Measurements from ENCODE around the gene HOMER2.

Gene HOMER2

GRCh38 chr15:82933576-82933975, 18.9 kb downstream of the HOMER2 start:
- in situ Hi-C loops (cut with MboI; ENCODE audit: low sequenced_read_pairs): no loop called here

GRCh38 chr15:82931221-82931620, 21.3 kb downstream of the HOMER2 start:
- in situ Hi-C loops (cut with MboI; ENCODE audit: low sequenced_read_pairs): no loop called here

- in situ Hi-C loops (cut with MboI; ENCODE audit: low sequenced_read_pairs): no loop called here
Observed at GRCh38 chr15:82930461-82930860, 22.1 kb downstream of the HOMER2 start.

DNA sequence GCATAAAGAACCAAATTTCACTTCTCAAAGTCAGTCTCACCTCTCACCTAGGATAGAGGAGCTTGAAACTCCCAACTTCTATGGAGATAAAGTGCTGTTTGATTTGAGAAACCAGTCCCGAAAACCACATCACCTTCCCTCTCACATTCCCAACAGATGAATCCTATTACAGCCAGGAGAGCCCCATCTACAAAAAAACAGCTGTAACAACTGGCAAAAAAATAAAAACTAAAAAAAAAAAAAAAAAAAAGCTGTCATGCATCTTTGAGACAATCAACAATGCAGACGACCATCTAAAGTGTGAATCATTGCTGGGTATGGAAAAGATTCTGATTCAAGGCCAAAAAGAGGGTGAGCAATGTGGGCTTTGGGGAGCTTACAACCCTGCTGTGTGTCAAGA, 23.8 kb downstream of the HOMER2 start:
- in situ Hi-C loops (cut with MboI; ENCODE audit: low sequenced_read_pairs): no loop called here

- in situ Hi-C loops (cut with MboI; ENCODE audit: low sequenced_read_pairs): no loop called here
Observed at GRCh38 chr15:82923744-82924143, 28.8 kb downstream of the HOMER2 start.

DNA sequence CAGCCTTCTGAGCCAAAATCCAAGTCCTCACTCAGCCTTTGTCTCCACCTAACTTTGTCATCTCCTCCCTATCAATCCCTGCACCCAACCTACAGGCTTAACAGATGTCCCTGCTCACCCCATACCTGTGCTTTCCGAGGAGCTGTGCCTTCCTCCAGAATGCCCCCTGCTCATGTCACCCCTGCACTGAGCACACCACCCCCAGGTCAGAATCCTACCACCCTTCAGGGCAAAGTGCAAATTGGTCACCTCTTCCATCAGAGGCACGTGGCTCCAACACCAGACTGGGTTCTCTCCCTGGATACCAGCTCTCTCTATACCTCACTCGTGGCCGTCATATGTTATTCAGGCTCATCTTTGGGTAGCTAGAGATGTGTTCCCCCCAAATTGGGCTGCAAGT, 29.8 kb downstream of the HOMER2 start:
- in situ Hi-C loops (cut with MboI; ENCODE audit: low sequenced_read_pairs): no loop called here

DNA sequence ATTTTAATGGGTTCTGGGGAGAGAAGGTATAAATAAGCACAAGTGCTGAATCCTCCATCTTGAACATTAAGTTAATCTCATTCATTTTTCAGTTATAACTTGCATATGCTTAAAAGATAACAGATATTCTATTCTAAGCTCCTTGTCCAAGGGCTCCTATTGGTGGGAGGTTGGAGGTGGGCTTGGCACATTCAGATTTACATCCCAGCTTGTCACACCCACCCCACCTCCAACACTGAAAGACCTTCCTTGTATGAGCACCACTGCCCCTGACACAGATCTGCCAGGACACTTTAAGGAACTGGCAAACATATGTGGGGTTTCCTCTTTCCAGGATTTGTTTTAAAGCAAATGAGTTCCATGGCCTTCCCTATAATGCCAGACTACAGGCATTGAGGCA, 30.6 kb downstream of the HOMER2 start:
- in situ Hi-C loops (cut with MboI; ENCODE audit: low sequenced_read_pairs): no loop called here

- in situ Hi-C loops (cut with MboI; ENCODE audit: low sequenced_read_pairs): no loop called here
Observed at GRCh38 chr15:82921242-82921641, 31.3 kb downstream of the HOMER2 start.

- in situ Hi-C loops (cut with MboI; ENCODE audit: low sequenced_read_pairs): no loop called here
Observed at GRCh38 chr15:82919231-82919886, 33.2 kb downstream of the HOMER2 start.

- in situ Hi-C loops (cut with MboI; ENCODE audit: low sequenced_read_pairs): no loop called here
Observed at GRCh38 chr15:82918607-82919230, 33.8 kb downstream of the HOMER2 start.

DNA sequence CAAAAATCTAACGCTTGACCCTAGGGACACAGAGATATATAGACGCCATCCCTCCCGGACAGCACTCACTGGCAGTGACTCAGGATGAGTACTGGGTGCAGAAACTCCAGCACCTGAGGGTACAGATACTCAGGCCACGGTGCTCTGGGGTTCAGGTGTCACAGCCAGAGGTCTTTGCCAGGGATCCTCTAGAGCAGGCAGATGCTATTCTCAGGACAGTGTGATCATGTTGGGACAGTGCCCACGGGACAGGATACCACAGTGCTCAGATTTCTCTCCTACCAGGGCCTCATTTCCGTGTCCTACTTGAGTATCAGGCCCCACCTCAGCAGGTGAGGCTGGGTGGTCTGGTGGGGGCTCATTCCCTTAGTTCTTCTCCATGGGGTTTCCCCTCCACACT, 34.4 kb downstream of the HOMER2 start:
- in situ Hi-C loops (cut with MboI; ENCODE audit: low sequenced_read_pairs): no loop called here

- in situ Hi-C loops (cut with MboI; ENCODE audit: low sequenced_read_pairs): no loop called here
Observed at GRCh38 chr15:82917249-82917648, 35.3 kb downstream of the HOMER2 start.

DNA sequence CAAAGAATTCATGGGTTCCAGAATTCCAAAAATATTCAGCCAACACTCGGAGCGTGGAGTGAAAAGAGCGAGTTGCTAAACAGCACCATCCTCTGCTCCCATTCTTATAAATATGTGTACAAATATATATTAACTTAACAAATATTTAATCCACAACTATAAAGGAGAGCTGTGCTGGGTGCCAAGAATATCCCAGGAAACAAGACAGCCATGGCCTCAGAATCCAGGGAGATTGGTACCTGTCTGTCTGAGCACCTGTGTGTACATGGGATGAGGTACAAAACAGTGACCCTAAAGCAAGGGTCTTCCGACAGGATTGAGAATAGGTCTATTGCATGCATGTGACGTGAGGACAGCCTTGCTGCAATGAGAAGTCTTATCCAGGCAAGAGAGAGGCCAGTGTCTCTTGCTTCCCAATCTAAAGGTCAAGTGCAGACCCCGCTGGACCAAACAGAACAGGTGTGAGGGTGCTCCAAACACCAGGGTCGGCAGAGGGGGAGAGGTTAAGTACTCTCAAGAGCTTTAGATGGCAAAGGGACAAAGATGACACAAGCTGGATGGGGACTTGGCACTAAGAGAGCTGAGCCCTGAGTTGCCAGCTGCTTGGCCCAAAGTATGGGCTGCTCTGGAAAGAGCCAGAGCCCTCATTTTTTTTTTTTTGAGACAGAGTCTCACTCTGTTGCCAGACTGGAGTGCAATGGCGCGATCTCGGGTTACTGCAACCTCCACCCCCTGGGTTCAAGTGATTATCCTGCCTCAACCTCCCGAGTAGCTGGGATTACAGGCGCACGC, 36.2 kb downstream of the HOMER2 start:
- in situ Hi-C loops (cut with MboI; ENCODE audit: low sequenced_read_pairs): no loop called here

GRCh38 chr15:82914396-82914795, 38.1 kb downstream of the HOMER2 start:
- in situ Hi-C loops (cut with MboI; ENCODE audit: low sequenced_read_pairs): no loop called here

DNA sequence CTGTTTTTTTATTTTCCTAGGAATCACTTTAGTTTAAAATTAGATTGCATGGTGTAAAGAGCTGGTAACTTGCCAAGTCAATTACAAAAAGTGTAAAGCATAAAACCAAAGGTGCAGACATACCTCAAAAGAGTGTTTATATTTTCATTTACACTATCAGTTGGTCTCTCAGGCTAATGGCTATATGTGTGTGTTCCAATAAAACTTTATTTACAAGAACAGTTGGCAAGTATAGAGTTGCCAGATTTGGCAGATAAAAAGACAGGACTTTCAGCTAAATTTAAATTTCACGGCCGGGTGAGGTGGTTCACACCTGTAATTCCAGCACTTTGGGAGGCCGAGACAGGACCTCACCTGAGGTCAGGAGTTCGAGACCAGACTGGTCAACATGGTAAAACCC, 41.1 kb downstream of the HOMER2 start:
- in situ Hi-C loops (cut with MboI; ENCODE audit: low sequenced_read_pairs): no loop called here

GRCh38 chr15:82910721-82911120, 41.8 kb downstream of the HOMER2 start:
- in situ Hi-C loops (cut with MboI; ENCODE audit: low sequenced_read_pairs): no loop called here

GRCh38 chr15:82909080-82909815, 43.3 kb downstream of the HOMER2 start:
- in situ Hi-C loops (cut with MboI; ENCODE audit: low sequenced_read_pairs): no loop called here

GRCh38 chr15:82907350-82907749, 45.2 kb downstream of the HOMER2 start:
- in situ Hi-C loops (cut with MboI; ENCODE audit: low sequenced_read_pairs): no loop called here

DNA sequence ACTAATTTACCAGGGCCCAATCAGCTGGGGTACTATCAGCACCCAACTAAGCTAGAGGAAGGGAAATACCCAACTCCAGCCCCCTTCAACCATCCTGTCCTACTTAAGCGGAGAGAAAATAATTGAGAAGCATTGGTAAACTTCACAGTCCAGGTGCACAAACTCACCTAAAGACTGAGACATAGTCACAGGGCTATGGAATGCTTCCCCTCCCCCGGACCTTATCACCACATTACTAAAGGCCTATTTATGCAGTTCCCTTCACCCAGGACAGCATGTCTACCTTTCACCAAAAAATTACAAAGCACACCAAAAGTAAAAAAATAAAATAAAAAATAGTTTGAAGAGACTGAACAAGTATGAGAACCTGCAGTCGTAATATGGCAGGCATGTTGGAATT, 47.9 kb downstream of the HOMER2 start:
- in situ Hi-C loops (cut with MboI; ENCODE audit: low sequenced_read_pairs): no loop called here

DNA sequence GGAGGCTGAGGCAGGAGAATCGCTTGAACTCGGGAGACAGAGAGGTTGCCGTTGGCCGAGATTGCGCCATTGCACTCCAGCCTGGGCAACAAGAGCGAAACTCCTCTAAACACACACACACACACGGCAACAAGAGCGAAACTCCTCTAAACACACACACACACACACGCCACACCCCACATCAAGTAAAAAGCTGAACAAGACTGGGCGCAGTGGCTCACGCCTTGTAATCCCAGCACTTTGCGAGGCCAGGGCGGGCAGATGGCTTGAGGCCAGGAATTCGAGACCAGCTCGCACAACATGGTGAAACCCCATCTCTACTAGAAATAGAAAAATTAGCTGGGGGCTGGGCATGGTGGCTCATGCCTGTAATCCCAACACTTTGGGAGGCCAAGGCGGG, 49.0 kb downstream of the HOMER2 start:
- in situ Hi-C loops (cut with MboI; ENCODE audit: low sequenced_read_pairs): no loop called here

DNA sequence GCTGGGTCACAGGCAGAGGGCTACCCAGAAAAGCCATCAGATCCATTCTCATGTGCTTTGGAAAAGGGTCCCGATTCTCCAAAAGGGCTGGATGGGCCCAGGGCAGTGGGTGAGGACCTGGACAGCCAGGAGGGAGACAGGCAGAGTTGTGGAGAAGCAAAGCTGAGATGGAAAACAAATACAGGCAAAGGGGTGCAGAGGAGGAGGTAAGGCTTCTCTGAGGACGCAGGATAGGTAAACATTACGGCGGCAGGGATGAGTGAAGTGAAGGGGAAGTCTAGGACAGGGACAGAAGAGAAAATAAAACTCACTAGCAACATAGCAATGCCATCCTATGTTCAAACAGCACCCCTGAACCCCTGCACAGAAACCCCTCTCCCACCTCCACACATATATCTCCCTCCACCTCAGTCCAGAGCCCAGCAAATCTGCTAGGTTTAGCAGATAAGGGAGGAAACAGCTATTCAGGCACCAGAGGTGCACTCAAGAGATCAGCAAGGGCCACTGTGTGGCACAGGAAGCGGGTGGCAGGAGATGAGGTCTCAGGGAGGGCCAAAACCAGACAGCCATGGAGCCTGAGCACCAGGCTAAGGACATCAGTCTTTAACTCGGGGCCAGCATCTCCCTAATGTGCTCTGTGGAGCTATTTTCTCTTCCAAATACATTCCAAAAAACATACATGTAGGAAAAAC, 51.3 kb downstream of the HOMER2 start:
- in situ Hi-C loops (cut with MboI; ENCODE audit: low sequenced_read_pairs): no loop called here
